ENCODE results near the gene INCA1.

GRCh38 chr17:4939796-4940554 lies 57.3 kb downstream of the INCA1 start, which contains the start of the genes RNF167 and SLC25A11:
- TF ChIP-seq EZH2 (IDR thresholded peaks at IDR 0.05; ENCODE audit: borderline replicate concordance) (no peak), CTCF (IDR thresholded peaks at IDR 0.05; ENCODE audit: poor library complexity) (no peak)

Measured in hepatocyte (in vitro differentiated cells).